ENCODE data around the gene SMG6. TPM values are rescaled to one million over a fixed set of nuclear protein-coding genes. Genes with fewer than 3 reads are reported as not detected.
"Not testable (repeated sequence)": the region's sequence is repeated elsewhere in the genome, so short reads cannot be mapped to it uniquely, and the experiment has no call there.

The SMG6 gene
- total RNA-seq, 3 donors from 2014 or later, result 27.9 to 36.1 (median 30.7) TPM

DNA sequence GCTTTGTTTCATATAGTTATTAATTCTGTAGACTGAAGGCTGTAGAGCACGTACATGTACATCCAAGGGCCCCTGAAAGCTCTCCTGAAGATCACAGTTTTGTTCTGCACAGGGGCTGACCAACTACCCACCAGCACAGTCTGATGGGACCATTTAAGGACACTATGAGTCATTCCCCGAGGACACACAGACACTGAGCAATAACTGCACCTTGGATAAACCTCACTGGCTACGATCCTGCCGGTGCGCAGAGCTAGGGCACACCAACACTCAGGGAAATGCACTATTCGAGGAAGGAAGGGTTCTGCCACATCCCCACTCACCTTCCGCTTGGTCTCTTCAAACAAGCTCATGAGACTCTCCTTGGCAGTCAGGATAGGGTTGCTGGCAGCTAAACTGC, 20.3 kb downstream of the SMG6 start:
- Mint-ChIP-seq H3K27me3 (ENCODE audit: low read depth) (no peaks in the 10 kb centered on the region), H3K4me3 (no peak overlapping the region), H3K36me3 (ENCODE audit: insufficient read depth) (peaks cover 50% of the 10 kb centered on the region), H3K4me1 (ENCODE audit: low read depth) (peaks cover 21% of the 10 kb centered on the region), H3K9me3 (no peaks in the 10 kb centered on the region)
- DNase-seq, result no peak
- ATAC-seq, result no peak

DNA sequence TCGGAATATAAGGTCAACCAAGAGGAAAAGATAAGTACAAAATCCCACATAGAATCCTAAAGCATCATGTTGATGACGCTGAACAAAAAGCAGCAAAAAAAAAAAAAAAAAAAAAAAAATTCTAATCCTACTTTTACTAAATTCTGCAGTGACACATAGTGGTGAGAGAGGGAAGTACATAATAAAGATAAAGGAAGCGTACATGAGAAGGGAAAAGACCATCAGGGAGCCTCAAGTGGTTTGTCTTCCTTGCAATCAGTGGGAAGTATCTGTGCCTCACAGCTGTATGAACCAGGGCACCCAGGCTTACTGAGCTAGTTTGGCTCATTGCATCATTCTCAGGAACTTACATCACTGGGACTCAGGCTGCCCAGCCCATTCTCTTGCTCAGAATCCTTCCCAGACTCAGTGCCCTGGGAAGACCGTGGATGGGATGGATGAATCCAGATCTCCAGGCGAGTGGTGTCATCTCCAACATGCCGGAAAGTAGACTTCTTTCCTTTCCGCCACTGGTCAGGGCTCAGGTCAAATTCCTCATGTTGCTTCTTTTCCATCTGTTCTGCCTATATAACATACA, 21.2 kb downstream of the SMG6 start:
- DNase-seq (no peak), ATAC-seq (no peak)
- H3K4me3 Mint-ChIP-seq, result no peak overlapping the region
- no peaks in the 10 kb centered on the region for H3K9me3 Mint-ChIP-seq
- no peaks in the 10 kb centered on the region for H3K27me3 Mint-ChIP-seq (ENCODE audit: low read depth)
- peaks cover 21% of the 10 kb centered on the region for H3K4me1 Mint-ChIP-seq (ENCODE audit: low read depth)
- peaks cover 46% of the 10 kb centered on the region for H3K36me3 Mint-ChIP-seq (ENCODE audit: insufficient read depth)

DNA sequence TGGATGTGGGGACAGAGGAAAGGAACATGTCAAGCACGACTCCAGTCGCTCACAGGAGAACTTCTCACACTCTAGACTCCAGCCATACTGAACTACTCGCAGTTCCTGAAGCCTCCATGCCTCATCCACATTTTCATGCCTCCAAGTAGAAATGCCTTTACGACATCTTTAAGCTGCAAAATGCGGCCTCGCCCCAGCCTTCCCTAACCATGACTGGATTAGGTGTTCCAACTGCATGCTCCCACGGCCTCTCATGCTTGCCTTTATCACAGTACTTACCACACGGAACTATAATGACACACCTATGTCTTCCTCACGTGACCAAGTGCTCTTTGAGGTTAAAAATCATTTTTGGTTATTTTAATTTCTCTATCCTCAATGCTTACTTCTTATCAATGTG, 23.9 kb downstream of the SMG6 start:
- Mint-ChIP-seq H3K27me3 (ENCODE audit: low read depth) (no peaks in the 10 kb centered on the region), H3K4me1 (ENCODE audit: low read depth) (peaks cover 37% of the 10 kb centered on the region), H3K36me3 (ENCODE audit: insufficient read depth) (peaks cover 39% of the 10 kb centered on the region), H3K4me3 (no peak overlapping the region), H3K9me3 (no peaks in the 10 kb centered on the region)
- DNase-seq (no peak), ATAC-seq (peak in 1 of 2 donors; percentile 34)

DNA sequence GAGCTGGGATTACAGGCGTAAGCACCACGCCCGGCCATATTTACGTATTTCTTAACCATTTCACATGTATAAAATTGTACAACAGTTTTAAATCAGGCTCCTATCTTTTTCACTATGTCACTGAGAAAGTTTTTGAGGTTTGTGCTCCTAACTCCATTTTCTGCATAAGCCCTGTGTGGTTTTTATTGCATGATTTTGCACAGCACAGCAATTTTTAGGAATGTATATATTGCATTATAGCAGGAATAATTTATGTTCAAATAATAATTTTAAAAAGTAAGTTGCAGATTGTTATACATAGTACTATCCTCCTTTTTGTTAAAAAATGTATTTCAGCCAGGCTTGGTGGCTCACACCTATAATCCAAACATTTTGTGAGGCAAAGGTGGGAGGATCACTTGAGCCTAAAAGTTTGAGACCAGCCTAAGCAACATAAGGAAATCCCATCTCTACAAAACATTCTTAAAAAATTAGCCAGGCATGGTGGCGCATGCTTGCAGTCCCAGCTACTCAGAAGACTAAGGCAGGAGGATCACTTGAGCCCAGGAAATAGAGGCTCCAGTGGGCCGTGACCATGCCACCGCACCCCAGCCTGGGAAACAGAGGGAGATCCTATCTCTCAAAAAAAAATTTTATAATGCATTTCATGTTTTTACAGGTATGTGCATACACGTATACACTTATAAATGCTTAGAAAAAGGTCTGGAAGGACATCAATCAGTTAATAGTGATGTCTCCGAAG, 26.0 kb downstream of the SMG6 start:
- ATAC-seq (no peak), DNase-seq (no peak)
- Mint-ChIP-seq H3K4me3 (no peak overlapping the region), H3K4me1 (ENCODE audit: low read depth) (peaks cover 45% of the 10 kb centered on the region), H3K27me3 (ENCODE audit: low read depth) (no peaks in the 10 kb centered on the region), H3K9me3 (no peaks in the 10 kb centered on the region), H3K36me3 (ENCODE audit: insufficient read depth) (peaks cover 38% of the 10 kb centered on the region)

DNA sequence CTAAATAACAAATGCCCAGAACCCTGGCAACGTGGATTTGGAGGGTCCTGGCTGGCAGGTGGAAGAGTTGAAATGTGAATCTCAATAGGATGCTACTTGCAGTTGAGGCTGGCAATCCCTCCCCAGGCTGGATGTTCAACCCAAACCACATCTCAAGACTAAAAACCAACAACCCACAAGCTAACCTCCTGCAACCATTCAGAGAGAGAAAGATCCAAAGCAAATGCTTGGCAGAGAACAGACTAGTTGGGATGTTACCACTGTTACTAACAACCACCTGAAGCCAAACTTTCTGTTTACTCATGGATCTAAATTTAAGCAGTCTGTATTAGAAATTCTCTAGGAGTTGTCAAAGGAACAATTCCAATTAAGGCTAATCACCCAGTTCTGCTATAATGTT, 27.9 kb downstream of the SMG6 start:
- H3K4me1 Mint-ChIP-seq (ENCODE audit: low read depth), result peaks cover 47% of the 10 kb centered on the region
- DNase-seq (no peak), ATAC-seq (no peak)
- H3K9me3 Mint-ChIP-seq, result no peaks in the 10 kb centered on the region
- no peak overlapping the region for H3K4me3 Mint-ChIP-seq
- peaks cover 32% of the 10 kb centered on the region for H3K36me3 Mint-ChIP-seq (ENCODE audit: insufficient read depth)
- no peaks in the 10 kb centered on the region for H3K27me3 Mint-ChIP-seq (ENCODE audit: low read depth)

DNA sequence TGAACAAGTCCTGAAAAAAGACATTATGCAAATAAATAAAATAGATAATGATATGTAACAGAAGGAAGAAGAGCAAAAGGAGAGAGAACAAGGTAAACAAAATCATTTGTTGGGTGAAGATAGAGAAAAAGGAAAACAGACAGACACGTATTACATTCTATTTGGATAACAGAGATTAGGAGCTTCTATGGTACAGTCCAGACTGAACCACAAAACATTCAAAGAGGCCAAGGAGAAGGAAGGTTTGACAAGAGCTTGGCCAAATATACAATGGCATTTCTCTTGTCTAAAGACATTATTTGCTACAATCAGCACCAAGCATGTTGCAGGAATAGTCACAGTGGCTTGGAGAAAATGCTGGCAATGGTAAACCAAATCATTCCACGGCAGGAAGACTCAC, 29.2 kb downstream of the SMG6 start:
- Mint-ChIP-seq H3K36me3 (ENCODE audit: insufficient read depth) (peaks cover 28% of the 10 kb centered on the region), H3K9me3 (no peaks in the 10 kb centered on the region), H3K4me3 (no peak overlapping the region), H3K27me3 (ENCODE audit: low read depth) (no peaks in the 10 kb centered on the region), H3K4me1 (ENCODE audit: low read depth) (peaks cover 52% of the 10 kb centered on the region)
- no peak for ATAC-seq
- DNase-seq, result no peak

DNA sequence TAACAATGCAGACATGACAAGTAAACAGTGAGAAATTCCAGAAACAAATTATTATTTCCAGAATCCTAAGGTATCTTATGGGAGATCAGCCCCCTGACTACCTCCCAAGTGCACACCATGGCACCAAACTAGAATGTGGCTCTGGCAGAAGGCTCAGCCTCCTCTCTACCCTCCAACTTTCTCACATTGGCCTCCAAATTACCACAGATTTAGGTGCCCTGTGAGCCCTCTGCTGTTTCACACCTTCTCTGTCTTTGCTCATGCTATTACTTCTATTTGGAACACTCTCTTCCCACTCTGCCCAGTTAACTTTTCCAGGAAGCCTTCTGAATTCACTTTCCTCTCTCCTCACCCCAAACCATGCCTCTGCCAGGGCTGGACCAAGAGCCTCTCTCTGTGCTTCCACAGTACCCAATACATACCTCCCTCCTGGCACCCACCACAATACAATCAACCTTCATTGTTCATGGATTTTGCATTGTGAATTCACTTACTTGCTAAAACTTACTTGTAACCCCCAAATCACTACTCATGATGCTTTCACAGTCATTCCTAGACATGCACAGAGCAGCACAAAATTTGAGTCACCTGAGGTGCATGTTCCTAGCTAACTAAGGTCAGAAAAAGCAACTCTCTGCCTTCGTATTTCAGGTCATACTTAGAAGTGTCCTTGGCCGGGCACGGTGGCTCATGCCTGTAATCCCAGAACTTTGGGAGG, 31.4 kb downstream of the SMG6 start:
- H3K9me3 Mint-ChIP-seq, result no peaks in the 10 kb centered on the region
- DNase-seq (no peak), ATAC-seq (peak; percentile 84 to 93)
- H3K36me3 Mint-ChIP-seq (ENCODE audit: insufficient read depth), result peaks cover 21% of the 10 kb centered on the region
- H3K4me1 Mint-ChIP-seq (ENCODE audit: low read depth), result peaks cover 56% of the 10 kb centered on the region
- no peaks in the 10 kb centered on the region for H3K27me3 Mint-ChIP-seq (ENCODE audit: low read depth)
- H3K4me3 Mint-ChIP-seq, result peak overlapping the region; percentile 8

DNA sequence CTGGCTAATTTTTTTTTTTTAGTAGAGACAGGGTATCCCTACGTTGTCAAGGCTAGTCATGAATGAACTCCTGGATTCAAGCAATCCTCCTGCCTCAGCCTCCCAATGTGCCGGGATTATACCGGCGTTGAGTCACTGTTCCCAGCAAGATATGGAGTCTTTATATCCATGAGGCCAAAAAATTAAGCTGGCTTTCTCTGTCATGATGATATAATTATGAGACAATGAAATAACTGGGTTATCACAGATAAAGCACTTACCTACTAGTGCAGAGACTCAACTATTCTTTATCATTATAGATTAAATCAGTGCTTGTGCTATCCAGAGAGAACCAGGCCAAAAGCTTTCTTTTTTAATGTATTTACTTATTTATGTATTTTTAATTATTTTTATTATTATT, 36.2 kb downstream of the SMG6 start:
- Mint-ChIP-seq H3K27me3 (ENCODE audit: low read depth) (no peaks in the 10 kb centered on the region), H3K4me1 (ENCODE audit: low read depth) (peaks cover 78% of the 10 kb centered on the region), H3K9me3 (no peaks in the 10 kb centered on the region), H3K4me3 (peak overlapping the region; percentile 75), H3K36me3 (ENCODE audit: insufficient read depth) (peaks cover 15% of the 10 kb centered on the region)
- no peak for DNase-seq
- ATAC-seq, result no peak

DNA sequence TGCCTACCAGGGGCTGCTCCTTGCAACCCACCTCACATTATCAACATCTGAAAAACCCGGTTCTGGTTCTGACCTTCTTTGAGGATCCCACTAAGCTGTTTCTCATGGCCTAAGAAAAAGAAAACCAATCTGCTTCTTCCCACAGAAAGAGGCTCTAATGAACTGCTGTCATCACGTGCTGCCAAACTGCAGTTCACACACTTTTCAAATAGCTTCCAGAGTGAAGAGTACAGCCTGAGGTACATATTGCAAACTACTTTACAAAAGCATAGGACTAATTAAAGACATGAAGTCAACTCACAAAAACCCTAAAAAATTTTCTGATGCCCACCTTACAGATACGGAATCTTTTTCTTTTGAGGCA, 36.7 kb downstream of the SMG6 start:
- DNase-seq, result no peak
- H3K9me3 Mint-ChIP-seq, result no peaks in the 10 kb centered on the region
- H3K4me3 Mint-ChIP-seq, result peak overlapping the region; percentile 75
- no peaks in the 10 kb centered on the region for H3K27me3 Mint-ChIP-seq (ENCODE audit: low read depth)
- peaks cover 13% of the 10 kb centered on the region for H3K36me3 Mint-ChIP-seq (ENCODE audit: insufficient read depth)
- ATAC-seq, result peak in 1 of 2 donors; percentile 3
- peaks cover 78% of the 10 kb centered on the region for H3K4me1 Mint-ChIP-seq (ENCODE audit: low read depth)

DNA sequence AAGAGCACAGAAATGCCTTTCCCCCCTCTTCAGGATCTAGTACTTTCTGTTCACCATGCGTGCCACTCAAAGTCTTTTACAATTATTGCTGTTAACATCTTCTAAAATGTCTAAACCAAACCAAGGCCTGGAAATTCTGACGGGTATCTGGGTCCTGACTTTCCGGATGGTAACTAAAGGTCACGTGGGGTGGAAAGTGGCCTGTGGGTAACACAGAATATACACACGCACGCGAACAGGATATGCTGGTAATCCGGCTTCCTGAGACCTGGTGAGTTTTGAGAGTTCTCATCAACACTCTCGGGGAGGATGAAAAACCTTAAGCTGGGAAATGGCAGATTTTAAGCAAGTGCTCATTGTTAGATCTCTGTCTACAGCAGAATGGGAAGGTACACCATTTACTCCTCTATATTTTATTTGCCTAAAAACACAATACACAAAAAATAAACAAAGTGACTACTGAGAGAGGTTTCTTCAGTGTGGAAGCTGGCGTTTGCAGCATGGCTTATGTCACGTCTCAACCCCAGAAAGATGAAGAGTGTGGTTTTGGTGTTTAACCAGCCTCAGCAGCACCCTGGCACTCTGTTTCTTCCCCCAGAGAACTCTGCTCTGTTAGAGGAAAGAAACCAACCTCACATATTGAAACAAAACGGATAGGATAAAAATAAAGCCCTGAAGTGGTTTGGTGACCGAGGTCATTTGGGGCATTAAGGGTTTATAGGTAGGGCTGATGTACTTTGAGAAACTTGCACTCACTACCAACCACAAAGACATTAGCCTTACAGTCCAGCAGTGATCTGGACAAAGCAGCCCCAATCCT, 37.3 kb downstream of the SMG6 start:
- ATAC-seq (peak; percentile 82 to 84), DNase-seq (peak; percentile 77)
- Mint-ChIP-seq H3K4me1 (ENCODE audit: low read depth) (peaks cover 81% of the 10 kb centered on the region), H3K4me3 (peak overlapping the region; percentile 75), H3K27me3 (ENCODE audit: low read depth) (no peaks in the 10 kb centered on the region), H3K36me3 (ENCODE audit: insufficient read depth) (peaks cover 17% of the 10 kb centered on the region), H3K9me3 (no peaks in the 10 kb centered on the region)

DNA sequence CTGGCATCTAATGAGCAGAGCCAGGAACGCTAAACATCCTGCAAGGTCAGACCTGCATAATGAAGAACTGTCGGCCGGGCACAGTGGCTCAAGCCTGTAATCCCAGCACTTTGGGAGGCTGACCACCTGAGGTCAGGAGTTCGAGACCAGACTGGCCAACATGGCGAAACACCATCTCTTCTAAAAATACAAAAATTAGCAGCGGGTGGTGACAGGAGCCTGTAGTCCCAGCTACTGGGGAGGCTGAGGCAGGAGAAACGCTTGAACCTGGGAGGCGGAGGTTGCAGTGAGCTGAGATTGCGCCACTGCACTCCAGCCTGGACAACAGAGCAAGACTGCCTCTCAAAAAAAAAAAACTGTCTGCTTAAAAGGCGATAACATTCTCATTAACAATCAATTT, 38.4 kb downstream of the SMG6 start:
- not testable (repeated sequence) for H3K9me3 Mint-ChIP-seq; ATAC-seq; DNase-seq; H3K27me3 Mint-ChIP-seq (ENCODE audit: low read depth)
- Mint-ChIP-seq H3K4me3 (peak overlapping the region; percentile 75), H3K36me3 (ENCODE audit: insufficient read depth) (peaks cover 14% of the 10 kb centered on the region), H3K4me1 (ENCODE audit: low read depth) (peaks cover 81% of the 10 kb centered on the region)

DNA sequence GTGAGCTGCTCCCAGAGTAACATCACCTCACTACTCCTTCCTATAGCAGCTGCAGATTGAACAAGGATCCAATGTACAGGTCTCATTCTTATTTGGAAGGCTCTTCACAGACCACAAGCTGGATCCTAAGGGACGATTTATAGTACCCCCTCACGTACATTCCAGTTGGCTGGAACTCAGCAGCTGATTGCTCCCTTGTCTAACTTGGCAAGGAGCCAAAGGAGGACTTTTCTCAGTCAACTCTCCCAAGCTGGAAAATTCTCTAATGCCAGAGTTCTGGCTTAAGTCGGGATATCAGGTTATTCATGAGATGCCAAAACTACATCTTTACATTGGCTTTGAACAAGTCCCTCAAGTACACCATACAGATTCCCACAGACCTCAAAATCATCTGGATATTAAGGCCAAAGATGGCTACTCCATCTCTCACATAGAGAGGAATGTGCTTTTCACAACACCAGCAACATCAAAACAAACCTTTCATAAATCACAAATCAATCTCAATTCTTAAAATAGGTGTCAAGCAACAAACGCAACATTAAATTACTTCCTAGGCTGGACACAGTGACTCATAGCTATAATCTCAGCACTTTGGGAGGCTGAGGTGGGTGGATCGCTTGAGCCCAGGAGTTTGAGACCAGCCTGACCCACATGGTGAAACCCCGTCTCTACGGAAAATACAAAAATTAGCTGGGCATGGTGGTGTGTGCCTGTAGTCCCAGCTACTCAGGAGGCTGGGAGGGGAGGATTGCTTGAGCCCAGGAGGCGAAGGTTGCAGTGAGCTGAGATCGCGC, 39.3 kb downstream of the SMG6 start:
- H3K36me3 Mint-ChIP-seq (ENCODE audit: insufficient read depth), result peaks cover 16% of the 10 kb centered on the region
- no peak for ATAC-seq

DNA sequence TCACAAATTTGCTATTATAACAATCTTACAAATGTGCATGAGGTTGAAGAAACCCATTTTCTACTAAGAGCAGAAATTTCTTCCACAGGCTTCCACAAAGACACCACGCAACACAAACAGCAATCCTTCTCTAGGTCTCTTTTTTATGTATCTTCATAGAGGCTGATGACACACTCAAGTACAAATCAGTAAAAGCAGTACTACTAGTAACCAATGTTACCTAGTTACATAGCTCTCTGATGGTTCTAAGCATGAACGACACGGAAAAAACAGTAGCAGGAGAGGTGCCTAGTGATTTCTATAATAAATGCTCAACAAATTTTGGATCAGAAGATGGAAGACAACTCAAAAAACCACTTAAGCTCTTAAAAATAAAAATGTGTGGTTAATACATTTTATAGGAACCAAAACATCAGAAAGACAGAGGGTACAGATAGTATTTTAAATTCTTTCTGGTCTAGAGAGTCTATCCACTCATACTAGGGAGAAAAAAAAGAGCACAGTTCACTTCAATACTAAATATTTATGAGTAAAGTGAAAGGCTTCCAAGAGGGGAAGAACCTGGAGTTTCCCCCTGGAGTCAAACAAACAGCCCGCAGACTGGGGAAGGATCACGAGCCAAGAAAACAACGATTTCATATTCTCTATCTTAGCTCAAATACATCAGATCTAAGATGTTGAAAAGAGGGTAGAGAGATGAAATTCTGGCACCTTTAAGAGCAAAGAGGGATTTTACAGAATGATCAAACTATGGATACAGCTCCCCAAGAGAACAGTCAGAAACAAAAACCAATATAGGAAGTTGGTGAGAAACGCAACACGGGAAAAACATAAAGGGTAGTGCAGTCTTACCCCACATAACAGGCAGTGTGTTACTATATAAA, 40.2 kb downstream of the SMG6 start:
- Mint-ChIP-seq H3K9me3 (no peaks in the 10 kb centered on the region), H3K4me3 (peak overlapping the region; percentile 71), H3K36me3 (ENCODE audit: insufficient read depth) (peaks cover 16% of the 10 kb centered on the region), H3K27me3 (ENCODE audit: low read depth) (no peaks in the 10 kb centered on the region), H3K4me1 (ENCODE audit: low read depth) (peaks cover 92% of the 10 kb centered on the region)
- DNase-seq (no peak), ATAC-seq (peak; percentile 21 to 29)

More for the DNA sequence above, 39.3 kb downstream of the SMG6 start:
- Mint-ChIP-seq H3K9me3 (no peaks in the 10 kb centered on the region), H3K4me1 (ENCODE audit: low read depth) (peaks cover 83% of the 10 kb centered on the region), H3K4me3 (peak overlapping the region; percentile 71), H3K27me3 (ENCODE audit: low read depth) (no peaks in the 10 kb centered on the region)
- no peak for DNase-seq
